KOPT-K1 (cell line): ENCODE data around the gene C10orf71.
A peak's percentile ranks its signal among the peaks of the same experiment; 100 is the strongest.

Source experiments
- H3K27ac ChIP-seq: fragments of 200-600 bp; sonication (generic); 2 replicates; pipeline ENCODE4 v1.5.1; 2016; ENCODE audit warnings: antibody characterized with exemption, mild to moderate bottlenecking, low read depth, low read length; ENCODE audit not compliant: poor library complexity, severe bottlenecking
- H3K36me3 ChIP-seq: fragments of 200-600 bp; sonication (generic); 2 replicates; pipeline ENCODE4 v1.5.1; 2017; ENCODE audit warnings: antibody characterized with exemption, mild to moderate bottlenecking, low read length, moderate library complexity; ENCODE audit not compliant: insufficient read depth
- H3K9me3 ChIP-seq: fragments of 200-600 bp; sonication (generic); 2 replicates; pipeline ENCODE4 v1.5.1; 2017; ENCODE audit warnings: antibody characterized with exemption, low read length, mild to moderate bottlenecking; ENCODE audit not compliant: insufficient read depth, poor library complexity, severe bottlenecking

Gene C10orf71

GRCh38 chr10:49298983-49299815 lies at the start of gene C10orf71:
Gene C10orf71, plus strand, starts transcription at chr10:49299170. Its CDS starts 23,376 bp downstream, at chr10:49322546.
- Histone ChIP-seq H3K27ac (no peak within 1 kb of the TSS), H3K36me3 (no peaks in the 10 kb centered on the region), H3K9me3 (no peaks in the 10 kb centered on the region)

- H3K36me3 ChIP-seq, result no peaks in the 10 kb centered on the region
- no peak overlapping the region for H3K27ac ChIP-seq
Measured at GRCh38 chr10:49252313-49253034, 46.5 kb upstream of the C10orf71 start.

GRCh38 chr10:49253340-49253906 lies 45.5 kb upstream of the C10orf71 start:
- Histone ChIP-seq H3K27ac (peak overlapping the region; percentile 18), H3K36me3 (no peaks in the 10 kb centered on the region), H3K9me3 (no peaks in the 10 kb centered on the region)

More at GRCh38 chr10:49252313-49253034, 46.5 kb upstream of the C10orf71 start:
- H3K9me3 ChIP-seq, result no peaks in the 10 kb centered on the region

GRCh38 chr10:49254150-49254549 lies 44.8 kb upstream of the C10orf71 start:
- Histone ChIP-seq H3K27ac (peak overlapping the region; percentile 18), H3K9me3 (no peaks in the 10 kb centered on the region), H3K36me3 (no peaks in the 10 kb centered on the region)

- Histone ChIP-seq H3K36me3 (no peaks in the 10 kb centered on the region), H3K9me3 (no peaks in the 10 kb centered on the region), H3K27ac (peak overlapping the region; percentile 37)
Measured at GRCh38 chr10:49254556-49255318, 44.2 kb upstream of the C10orf71 start.

- no peaks in the 10 kb centered on the region for H3K36me3 ChIP-seq
- no peak overlapping the region for H3K27ac ChIP-seq
- H3K9me3 ChIP-seq, result no peaks in the 10 kb centered on the region
Measured at GRCh38 chr10:49255883-49256282, 43.1 kb upstream of the C10orf71 start.

- H3K9me3 ChIP-seq, result no peaks in the 10 kb centered on the region
- no peaks in the 10 kb centered on the region for H3K36me3 ChIP-seq
- H3K27ac ChIP-seq, result no peak overlapping the region
Measured at GRCh38 chr10:49257154-49257553, 41.8 kb upstream of the C10orf71 start.

- no peaks in the 10 kb centered on the region for H3K36me3 ChIP-seq
- no peaks in the 10 kb centered on the region for H3K9me3 ChIP-seq
- no peak overlapping the region for H3K27ac ChIP-seq
Measured at GRCh38 chr10:49257626-49258349, 41.2 kb upstream of the C10orf71 start.

- H3K36me3 ChIP-seq, result no peaks in the 10 kb centered on the region
- no peak overlapping the region for H3K27ac ChIP-seq
- no peaks in the 10 kb centered on the region for H3K9me3 ChIP-seq
Measured at GRCh38 chr10:49258350-49258683, 40.7 kb upstream of the C10orf71 start.

- Histone ChIP-seq H3K9me3 (peaks cover 9% of the 10 kb centered on the region), H3K36me3 (no peaks in the 10 kb centered on the region), H3K27ac (no peak overlapping the region)
Measured at GRCh38 chr10:49260644-49261296, 38.2 kb upstream of the C10orf71 start.

- Histone ChIP-seq H3K27ac (no peak overlapping the region), H3K36me3 (no peaks in the 10 kb centered on the region), H3K9me3 (peaks cover 34% of the 10 kb centered on the region)
Measured at GRCh38 chr10:49263591-49263990, 35.4 kb upstream of the C10orf71 start.

- Histone ChIP-seq H3K9me3 (peaks cover 34% of the 10 kb centered on the region), H3K36me3 (no peaks in the 10 kb centered on the region), H3K27ac (no peak overlapping the region)
Measured at GRCh38 chr10:49264177-49264677, 34.7 kb upstream of the C10orf71 start.

GRCh38 chr10:49265885-49266284 lies 33.1 kb upstream of the C10orf71 start:
- peaks cover 34% of the 10 kb centered on the region for H3K9me3 ChIP-seq
- no peaks in the 10 kb centered on the region for H3K36me3 ChIP-seq
- H3K27ac ChIP-seq, result no peak overlapping the region

GRCh38 chr10:49268185-49268584 lies 30.8 kb upstream of the C10orf71 start:
- Histone ChIP-seq H3K36me3 (no peaks in the 10 kb centered on the region), H3K9me3 (peaks cover 34% of the 10 kb centered on the region), H3K27ac (no peak overlapping the region)
